AG10803 (cell line): ENCODE results near the gene NFIC.
A peak's percentile ranks its signal among the peaks of the same experiment; 100 is the strongest.

Source experiments
- DNase-seq: peaks from one replicate; pipeline ENCODE4 v3.0.0; 2010; ENCODE audit warnings: low read depth
- H3K4me3 ChIP-seq: 2 replicates; pipeline ENCODE4 v1.5.1; 2011; ENCODE audit warnings: mild to moderate bottlenecking, low read length, control low read depth
- CTCF ChIP-seq: conservative IDR thresholded peaks from 2 replicates; pipeline ENCODE4 v1.5.1; 2011; ENCODE audit warnings: mild to moderate bottlenecking, low read length, control low read depth, inconsistent platforms

Gene NFIC

GRCh38 chr19:3365836-3366752 is at the start of gene NFIC:
Gene NFIC (plus strand): TSS chr19:3366583. CDS start chr19:3366637, 54 bp downstream.
- H3K4me3 ChIP-seq, result peak within 1 kb of the TSS; percentile 86
- no peak for TF ChIP-seq CTCF

DNA sequence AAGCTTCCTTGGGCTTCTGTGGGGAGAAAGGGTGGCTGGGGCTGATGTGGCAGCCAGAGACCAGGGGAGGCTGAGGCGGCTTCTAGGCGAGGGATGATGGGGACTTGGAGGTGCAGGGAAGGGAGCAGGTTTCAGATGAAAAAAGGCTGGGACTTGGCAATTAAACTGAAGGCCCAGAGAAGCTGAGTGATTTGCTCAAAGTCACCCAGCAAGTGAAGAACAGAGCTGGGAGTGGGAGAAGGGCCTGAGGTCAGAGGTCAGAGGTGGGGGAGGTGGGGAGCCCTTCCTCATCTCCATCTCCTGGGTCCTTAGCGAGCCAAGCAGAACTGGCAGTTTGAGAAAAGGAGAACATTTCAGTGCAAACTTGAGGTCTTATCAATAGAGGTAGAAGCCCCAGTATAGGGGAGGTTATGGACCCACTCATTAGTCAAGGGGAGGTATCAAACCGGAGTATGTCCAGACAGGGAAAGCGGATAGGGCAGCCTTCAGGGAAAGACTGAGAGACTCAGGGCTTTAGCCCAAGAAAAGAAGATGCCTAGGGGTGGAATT is 49.6 kb upstream of the NFIC start:
- DNase-seq, result no peak
- no peak for TF ChIP-seq CTCF
- no peak overlapping the region for H3K4me3 ChIP-seq

More at GRCh38 chr19:3365836-3366752, at the start of gene NFIC:
- DNase-seq, result peak; percentile 88

DNA sequence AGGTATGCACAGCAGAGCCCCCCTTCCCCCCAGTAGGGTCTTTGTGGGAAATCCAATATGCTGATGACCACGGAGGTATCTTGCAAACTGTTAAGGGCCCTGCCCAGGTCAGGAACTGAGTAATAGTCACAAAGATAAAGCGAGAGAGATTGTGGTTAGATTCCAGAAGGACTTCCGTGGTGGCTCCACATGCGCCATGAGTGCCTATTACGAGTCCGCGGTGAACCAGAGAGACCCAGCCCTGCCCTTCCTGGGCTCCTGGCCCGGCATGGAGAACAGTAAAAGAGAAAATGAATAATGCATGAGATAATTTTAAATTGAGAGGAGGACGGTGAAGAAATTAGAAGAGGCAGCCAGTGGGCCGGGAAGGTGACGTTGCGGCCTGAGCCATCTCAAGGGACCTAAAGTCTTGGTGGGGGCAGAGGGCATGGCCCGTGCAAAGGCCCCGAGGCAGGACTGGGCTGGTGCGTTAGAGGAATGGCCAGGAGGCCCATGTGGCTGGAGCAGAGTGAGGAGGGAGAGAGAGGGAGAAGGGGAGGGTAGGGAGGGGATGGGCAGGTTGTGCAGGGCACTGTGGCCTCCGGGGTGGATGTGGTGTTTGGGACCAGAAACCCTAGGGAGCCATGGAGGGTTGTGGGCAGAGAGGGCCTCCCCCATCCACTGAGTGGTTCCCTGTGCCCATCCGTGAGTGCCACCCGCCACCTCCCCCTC is 46.6 kb upstream of the NFIC start:
- peak; percentile 41 for DNase-seq
- no peak overlapping the region for H3K4me3 ChIP-seq
- TF ChIP-seq CTCF, result no peak

DNA sequence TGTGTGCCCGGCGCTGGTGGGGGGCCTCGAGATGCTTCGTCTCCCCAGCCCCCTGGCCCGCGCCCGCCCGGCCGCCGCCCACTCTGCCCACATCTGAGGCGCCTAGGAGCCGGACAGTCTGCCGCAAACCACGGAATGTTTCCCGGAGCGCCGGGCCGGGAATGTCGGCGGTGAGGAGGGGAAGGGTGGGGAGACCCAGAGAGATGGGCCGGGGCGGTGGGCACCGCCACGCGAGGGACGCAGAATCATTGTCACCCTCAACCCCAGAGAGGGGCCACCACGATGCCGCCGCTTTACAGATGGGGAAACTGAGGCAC is 46.1 kb upstream of the NFIC start:
- H3K4me3 ChIP-seq, result no peak overlapping the region
- DNase-seq, result no peak
- no peak for TF ChIP-seq CTCF

- no peak overlapping the region for H3K4me3 ChIP-seq
- TF ChIP-seq CTCF, result no peak
- DNase-seq, result no peak
Measured at GRCh38 chr19:3320853-3321252, 45.5 kb upstream of the NFIC start.

DNA sequence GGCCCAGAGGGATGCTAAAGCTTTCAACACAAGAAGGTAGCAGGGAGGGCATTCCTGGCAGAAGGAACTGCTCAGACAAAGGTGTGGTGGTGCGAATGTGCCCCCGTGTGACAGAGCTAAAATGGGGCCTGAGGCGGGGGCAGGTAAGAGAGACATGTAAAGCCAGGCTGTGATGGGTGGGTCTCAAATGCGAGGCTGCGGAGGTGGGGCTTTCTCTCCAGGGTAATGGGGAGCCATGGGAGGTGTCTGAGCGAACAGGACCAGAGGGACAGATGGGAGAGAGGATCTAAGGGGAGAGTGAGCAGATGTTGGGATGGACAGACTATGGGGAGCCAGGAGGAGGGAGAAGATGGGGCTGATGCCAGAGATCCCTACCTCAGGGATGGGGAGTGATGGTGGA is 44.7 kb upstream of the NFIC start:
- no peak for TF ChIP-seq CTCF
- no peak overlapping the region for H3K4me3 ChIP-seq
- no peak for DNase-seq
